MM.1S (cell line): Measurements from ENCODE around the gene HSDL2.

Experiments
- CTCF ChIP-seq: fragments of 300-600 bp; sonication (generic); IDR thresholded peaks from 2 replicates; pipeline ENCODE4 v1.5.1; 2016; ENCODE audit warnings: antibody characterized with exemption, low read length, mixed read lengths
- EZH2phosphoT487 ChIP-seq: fragments of 300-600 bp; sonication (generic); IDR thresholded peaks from 2 replicates; pipeline ENCODE4 v1.6.1; 2018; ENCODE audit warnings: antibody characterized with exemption, low read length

GRCh38 chr9:112348257-112349007, 31.5 kb upstream of the HSDL2 start:
- TF ChIP-seq EZH2phosphoT487 (no peak), CTCF (no peak)
